MM.1S (cell line): Measurements from ENCODE around the gene NANOS1.

Experiments used
- EZH2 ChIP-seq: fragments of 300-600 bp; sonication (generic); optimal IDR thresholded peaks from 2 replicates; pipeline ENCODE3; 2017; ENCODE audit warnings: low read depth, mild to moderate bottlenecking, antibody characterized with exemption, low read length, mixed read lengths
- EZH2phosphoT487 ChIP-seq: fragments of 300-600 bp; sonication (generic); IDR thresholded peaks from 2 replicates; pipeline ENCODE4 v1.6.1; 2018; ENCODE audit warnings: antibody characterized with exemption, low read length

GRCh38 chr10:119001717-119002500 lies 27.6 kb upstream of the NANOS1 start:
- no peak for TF ChIP-seq EZH2phosphoT487
- no peak for TF ChIP-seq EZH2
